Measurements from ENCODE around the gene TBC1D26.
"Not testable (repeated sequence)": the region's sequence is repeated elsewhere in the genome, so short reads cannot be mapped to it uniquely, and the experiment has no call there.

Gene TBC1D26

GRCh38 chr17:15744074-15744676 is 12.1 kb downstream of the TBC1D26 start:
- DNase-seq, result no peak

DNA sequence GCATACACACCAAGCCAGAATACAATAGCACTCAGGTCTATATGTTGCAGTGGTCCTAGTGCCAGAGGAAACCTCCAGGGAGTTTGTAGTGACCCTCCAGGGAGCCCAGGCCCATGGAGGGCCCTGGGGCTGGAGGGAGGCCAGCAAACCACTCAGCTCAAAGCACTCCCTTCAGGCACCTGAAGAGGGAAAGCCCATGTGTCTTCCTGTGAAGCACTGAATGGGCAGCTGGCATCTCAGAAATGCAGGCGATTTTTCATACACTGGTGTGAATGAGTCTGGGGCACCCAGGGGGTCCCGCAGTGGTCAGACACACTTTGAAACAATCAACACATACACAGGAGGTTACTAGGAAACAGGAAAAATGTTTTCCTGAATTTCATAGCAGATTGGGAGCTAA is 12.8 kb downstream of the TBC1D26 start:
- no peak for DNase-seq

- DNase-seq, result not testable (repeated sequence)
These were observed 17.3 kb downstream of the TBC1D26 start for GRCh38 chr17:15749403-15749802.

DNA sequence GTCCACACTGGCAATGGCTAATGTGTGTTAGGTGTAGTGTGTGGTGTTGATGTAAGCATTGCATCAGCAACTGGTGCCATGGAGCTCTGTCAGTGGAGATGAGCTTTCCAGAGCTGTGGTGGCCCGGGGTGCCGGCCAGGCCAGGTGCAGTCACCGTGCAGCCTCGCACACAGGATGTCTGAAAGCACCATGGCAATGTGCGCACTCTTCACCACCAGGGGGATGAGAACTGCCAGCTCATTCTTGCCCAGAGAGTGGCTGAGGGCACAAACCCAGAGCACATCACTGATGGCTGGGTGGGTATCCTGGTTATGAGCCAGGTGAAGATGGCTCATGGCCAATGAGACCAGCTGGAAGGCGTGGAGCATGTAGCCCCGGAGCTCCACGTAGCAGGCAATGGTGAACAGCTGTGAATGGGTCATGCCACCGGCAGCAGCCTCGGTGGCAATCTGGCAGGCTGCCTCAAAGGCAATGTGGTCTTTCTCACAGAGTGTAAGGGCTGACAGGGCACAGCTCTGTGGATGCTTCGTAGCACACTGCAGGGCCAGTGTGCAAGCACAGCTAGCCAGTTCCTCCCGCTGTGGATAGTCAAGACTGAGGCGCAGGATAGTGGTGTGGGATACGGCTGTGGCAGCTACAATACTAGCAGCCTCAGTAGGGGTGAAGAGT is 36.9 kb downstream of the TBC1D26 start:
- DNase-seq, result not testable (repeated sequence)

DNA sequence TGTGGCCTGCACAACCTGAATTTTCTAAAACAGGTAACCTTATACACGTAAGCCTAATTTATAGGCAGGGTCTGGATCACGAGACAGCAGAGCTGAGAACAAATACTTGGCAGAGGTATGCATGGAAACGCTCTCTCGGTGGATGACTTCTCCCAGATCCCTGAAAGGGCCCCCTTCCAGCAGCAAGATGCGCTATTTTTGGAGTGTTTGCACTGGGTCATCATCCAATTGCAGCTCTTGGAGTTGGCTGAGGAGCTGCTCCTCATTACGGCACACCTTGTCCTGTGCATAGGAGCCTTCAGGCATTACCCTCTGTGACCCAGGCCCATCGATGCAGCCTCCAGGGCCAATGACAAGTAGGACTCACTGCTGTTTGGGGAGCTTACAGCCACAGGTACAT is 38.6 kb downstream of the TBC1D26 start:
- not testable (repeated sequence) for DNase-seq

- DNase-seq, result no peak
These were observed 44.8 kb downstream of the TBC1D26 start for GRCh38 chr17:15776871-15777270.

GRCh38 chr17:15777297-15777696 is 45.2 kb downstream of the TBC1D26 start:
- no peak for DNase-seq

DNA sequence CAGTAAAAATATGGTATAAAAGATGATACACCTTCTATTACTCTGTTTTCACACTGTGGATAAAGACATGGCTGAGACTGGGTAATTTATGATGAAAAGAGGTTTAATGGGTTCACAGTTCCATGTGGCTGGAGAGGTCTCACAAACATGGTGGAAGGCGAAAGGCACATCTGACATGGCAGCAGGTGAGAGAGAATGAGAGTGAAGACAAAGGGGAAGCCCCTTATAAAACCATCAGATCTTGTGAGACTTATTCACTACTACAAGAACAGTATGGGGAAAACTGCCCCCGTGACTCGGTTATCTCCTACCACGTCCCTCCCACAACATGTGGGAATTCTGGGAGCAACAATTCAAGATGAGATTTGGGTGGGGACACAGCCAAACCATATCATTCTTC is 45.6 kb downstream of the TBC1D26 start:
- DNase-seq, result no peak

GRCh38 chr17:15779119-15779518 is 47.0 kb downstream of the TBC1D26 start:
- no peak for DNase-seq

- DNase-seq, result no peak
These were observed 48.1 kb downstream of the TBC1D26 start for GRCh38 chr17:15780188-15780587.

DNA sequence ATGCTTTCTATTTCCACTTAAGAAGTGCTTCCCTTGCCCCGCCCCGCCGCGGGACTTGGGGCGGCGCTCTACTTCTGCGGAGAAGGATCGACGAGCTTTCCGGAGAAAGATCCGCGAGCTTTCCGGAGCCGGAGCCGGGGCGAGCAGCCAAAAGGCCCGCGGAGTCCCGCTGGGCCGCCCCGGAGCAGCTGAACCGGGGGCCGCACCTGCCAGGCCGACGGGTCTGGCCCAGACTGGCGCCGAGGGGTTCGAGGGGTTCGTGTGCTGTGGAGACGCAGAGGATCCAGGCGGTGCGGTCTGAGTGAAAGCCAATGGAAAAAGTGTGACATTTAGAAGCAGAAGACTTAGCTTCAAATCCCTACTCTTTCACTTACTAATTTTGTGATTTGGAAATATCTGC is 50.8 kb downstream of the TBC1D26 start:
- no peak for DNase-seq

- no peak for DNase-seq
These were observed 51.4 kb downstream of the TBC1D26 start for GRCh38 chr17:15783461-15783860.

GRCh38 chr17:15784351-15784750 is 52.3 kb downstream of the TBC1D26 start:
- not testable (repeated sequence) for DNase-seq

DNA sequence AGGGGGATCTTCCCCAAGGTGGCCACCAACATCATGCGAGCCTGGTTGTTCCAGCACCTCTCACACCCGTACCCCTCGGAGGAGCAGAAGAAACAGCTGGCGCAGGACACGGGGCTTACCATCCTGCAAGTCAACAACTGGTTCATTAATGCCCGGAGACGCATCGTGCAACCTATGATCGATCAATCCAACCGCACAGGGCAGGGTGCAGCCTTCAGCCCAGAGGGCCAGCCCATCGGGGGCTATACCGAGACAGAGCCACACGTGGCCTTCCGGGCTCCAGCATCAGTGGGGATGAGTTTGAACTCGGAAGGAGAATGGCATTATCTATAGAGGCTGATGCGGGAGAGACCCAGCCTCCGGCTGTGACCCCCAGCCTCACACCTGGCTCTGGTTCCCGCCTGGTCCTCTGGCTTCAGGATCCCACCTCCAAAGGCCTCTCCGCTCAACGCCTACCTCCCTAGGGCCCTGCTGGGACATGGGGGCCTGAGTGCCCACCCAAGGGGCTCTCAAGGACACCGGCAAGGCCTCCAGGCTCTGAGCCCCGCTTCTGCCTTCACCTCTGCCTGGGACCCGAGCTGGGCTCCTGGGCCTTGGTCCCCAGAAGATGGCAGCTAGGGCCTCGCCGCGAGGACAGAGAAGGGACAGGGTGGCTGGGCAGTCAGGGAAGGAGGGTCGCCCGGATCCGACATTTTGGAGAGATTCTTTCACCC is 55.4 kb downstream of the TBC1D26 start:
- DNase-seq, result not testable (repeated sequence)

GRCh38 chr17:15788365-15788764 is 56.3 kb downstream of the TBC1D26 start:
- not testable (repeated sequence) for DNase-seq
